Measurements from ENCODE around the gene SPOCK1. TPM values are rescaled to one million over a fixed set of nuclear protein-coding genes. Genes with fewer than 3 reads are reported as not detected.
"Not testable (repeated sequence)": the region's sequence is repeated elsewhere in the genome, so short reads cannot be mapped to it uniquely, and the experiment has no call there.

Gene SPOCK1
- total and polyA plus RNA-seq, 12 donors: 13.7 to 70.3 (median 28.6) TPM

DNA sequence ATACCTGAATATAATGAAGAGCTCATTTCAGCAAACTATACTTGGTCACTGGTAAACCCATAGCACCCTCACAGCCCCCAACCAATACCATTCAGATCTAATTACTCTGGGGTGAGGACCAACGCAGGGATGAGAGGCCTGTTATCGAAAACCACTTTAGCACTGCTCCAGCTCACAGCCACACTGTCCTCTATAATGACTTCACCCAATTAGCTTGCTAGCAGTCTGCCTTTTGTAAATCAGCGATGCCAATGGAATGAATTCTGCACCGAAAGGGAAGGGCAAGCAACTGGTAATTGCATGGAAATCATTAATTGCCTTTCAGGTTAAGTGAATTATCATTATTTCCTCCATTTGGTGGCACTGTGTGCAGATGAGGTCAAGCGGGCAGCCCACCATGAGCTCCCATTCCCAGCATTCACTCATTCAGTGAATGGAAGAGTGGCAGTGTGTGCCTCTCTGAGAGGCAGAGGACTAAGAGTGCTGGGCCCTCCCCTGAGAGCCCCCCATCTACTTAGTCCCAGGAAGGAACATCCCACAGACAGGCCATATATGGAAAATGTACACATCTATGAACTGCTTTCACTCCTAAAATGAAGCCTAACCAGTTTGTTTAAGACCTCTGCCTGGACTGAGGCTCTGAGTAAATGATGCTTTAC is 262.1 kb downstream of the SPOCK1 start:
- no peaks in the 10 kb centered on the region for H3K36me3 ChIP-seq
- H3K27ac ChIP-seq: no peak overlapping the region
- no peaks in the 10 kb centered on the region for H3K27me3 ChIP-seq
- TF ChIP-seq, protein P1, sequence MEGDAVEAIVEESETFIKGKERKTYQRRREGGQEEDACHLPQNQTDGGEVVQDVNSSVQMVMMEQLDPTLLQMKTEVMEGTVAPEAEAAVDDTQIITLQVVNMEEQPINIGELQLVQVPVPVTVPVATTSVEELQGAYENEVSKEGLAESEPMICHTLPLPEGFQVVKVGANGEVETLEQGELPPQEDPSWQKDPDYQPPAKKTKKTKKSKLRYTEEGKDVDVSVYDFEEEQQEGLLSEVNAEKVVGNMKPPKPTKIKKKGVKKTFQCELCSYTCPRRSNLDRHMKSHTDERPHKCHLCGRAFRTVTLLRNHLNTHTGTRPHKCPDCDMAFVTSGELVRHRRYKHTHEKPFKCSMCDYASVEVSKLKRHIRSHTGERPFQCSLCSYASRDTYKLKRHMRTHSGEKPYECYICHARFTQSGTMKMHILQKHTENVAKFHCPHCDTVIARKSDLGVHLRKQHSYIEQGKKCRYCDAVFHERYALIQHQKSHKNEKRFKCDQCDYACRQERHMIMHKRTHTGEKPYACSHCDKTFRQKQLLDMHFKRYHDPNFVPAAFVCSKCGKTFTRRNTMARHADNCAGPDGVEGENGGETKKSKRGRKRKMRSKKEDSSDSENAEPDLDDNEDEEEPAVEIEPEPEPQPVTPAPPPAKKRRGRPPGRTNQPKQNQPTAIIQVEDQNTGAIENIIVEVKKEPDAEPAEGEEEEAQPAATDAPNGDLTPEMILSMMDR (IDR thresholded peaks at IDR 0.05): no peak
- intact Hi-C loops (cut with DNase I): no loop called here
- no peaks in the 10 kb centered on the region for H3K4me1 ChIP-seq
- no peak for DNase-seq
- 90 to 95% methylated on average over 5 of the region's 5 CpGs for WGBS, 2 donors
- no peak overlapping the region for H3K4me3 ChIP-seq
- H3K9me3 ChIP-seq: peaks cover 0 to 14% (median 0%) of the 10 kb centered on the region in 11 donors
- ATAC-seq: no peak

DNA sequence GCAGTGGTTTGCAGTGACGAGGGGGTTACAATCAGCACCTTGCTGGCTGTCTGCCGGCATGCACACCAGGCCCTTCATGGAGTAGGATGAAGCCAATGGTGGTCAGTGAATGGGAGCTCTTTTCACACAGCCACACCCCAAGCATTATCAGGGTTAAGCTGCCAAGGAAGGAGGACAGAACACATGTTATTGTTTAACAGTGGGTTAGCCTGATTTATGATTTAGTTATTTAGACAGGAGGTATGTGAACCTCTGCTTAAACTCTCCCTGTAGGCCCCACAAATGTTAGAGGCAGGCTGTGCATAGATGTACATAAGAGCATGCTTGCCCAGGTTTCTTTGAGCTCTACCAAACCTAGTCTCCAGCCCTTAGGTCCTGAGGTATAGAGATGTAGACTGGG is 262.9 kb downstream of the SPOCK1 start:
- TF ChIP-seq, protein P1 (IDR thresholded peaks at IDR 0.05): no peak
- Histone ChIP-seq H3K36me3 (no peaks in the 10 kb centered on the region), H3K9me3 (peaks cover 0 to 14% (median 0%) of the 10 kb centered on the region in 11 donors), H3K4me3 (no peak overlapping the region), H3K27ac (no peak overlapping the region), H3K27me3 (no peaks in the 10 kb centered on the region), H3K4me1 (no peaks in the 10 kb centered on the region)
- intact Hi-C loops (cut with DNase I): no loop called here
- ATAC-seq (no peak), DNase-seq (no peak)
- WGBS, 2 donors: 40 to 52% methylated on average over 2 of the region's 2 CpGs

DNA sequence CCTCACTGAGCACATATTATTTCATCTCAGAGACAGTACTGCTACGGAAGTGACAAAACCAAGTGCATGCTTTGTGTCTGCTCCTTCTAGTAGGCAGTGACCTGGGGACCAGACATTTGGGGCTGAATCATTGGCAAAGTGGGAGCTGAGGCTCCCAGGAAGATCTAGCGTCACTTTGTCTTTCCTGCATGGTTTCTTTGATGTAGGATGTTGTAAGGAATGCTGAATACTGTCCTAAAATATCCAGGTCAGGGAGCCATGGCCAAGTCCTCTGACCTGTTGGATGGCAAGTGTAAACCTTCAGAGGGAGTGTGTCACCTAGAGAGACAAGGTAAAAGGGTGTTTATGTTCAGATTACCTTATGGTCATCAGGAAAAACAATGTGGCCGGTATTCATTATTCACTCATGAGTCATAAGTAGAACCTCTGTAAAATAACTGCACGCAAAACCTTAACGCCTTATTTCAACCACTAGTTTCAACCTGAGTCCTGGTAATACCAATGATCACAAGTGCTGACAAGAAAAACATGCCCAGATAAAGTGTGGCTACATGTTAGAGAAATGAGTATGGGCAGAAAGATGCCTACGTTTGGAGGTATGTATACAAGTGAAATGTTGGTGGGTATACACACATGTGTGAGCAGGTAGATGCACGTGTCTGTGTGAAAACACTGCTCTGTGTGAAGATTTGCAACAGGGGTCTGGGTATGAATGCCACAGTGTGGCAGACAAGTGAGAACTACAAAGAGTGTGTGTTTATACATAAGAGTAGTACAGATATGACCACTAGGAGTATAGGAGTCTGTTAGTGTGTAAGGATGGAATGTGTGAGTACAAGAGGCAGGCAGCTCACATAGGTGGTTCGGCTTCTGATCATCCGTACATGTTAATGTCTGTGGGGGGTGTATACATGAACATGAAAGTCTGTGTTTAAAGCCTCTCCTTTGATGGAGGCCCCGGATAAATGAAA is 263.9 kb downstream of the SPOCK1 start:
- intact Hi-C loops (cut with DNase I): no loop called here
- peaks cover 0 to 9% (median 0%) of the 10 kb centered on the region in 11 donors for H3K9me3 ChIP-seq
- H3K27ac ChIP-seq: no peak overlapping the region
- H3K36me3 ChIP-seq: no peaks in the 10 kb centered on the region
- no peak for ATAC-seq
- 89 to 90% methylated on average over 10 of the region's 10 CpGs for WGBS, 2 donors
- no peaks in the 10 kb centered on the region for H3K4me1 ChIP-seq
- H3K27me3 ChIP-seq: no peaks in the 10 kb centered on the region
- TF ChIP-seq, protein P1 (IDR thresholded peaks at IDR 0.05): no peak
- no peak for DNase-seq
- no peak overlapping the region for H3K4me3 ChIP-seq

DNA sequence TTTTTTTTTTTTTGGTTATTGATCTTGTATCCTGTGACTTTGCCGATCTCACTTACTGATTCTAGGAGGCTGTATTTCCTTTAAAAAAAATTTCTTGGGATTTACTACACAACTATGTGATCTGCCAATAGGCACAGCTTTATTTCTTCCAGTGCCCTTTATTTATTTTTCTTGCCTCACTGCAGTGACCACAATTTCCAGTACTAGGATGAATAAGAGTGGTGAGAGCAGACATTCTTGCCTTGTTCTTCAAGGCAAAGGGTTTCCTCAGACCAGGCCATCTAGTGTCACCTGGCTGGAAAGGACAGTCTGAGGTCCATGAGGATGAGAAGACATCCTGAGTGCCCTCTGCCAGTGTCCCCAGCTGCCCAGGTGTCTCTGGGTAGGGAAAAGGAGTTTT is 265.4 kb downstream of the SPOCK1 start:
- Histone ChIP-seq H3K4me3 (no peak overlapping the region), H3K27me3 (no peaks in the 10 kb centered on the region), H3K27ac (no peak overlapping the region), H3K4me1 (no peaks in the 10 kb centered on the region), H3K36me3 (no peaks in the 10 kb centered on the region), H3K9me3 (no peaks in the 10 kb centered on the region)
- TF ChIP-seq, protein P1 (IDR thresholded peaks at IDR 0.05): no peak
- no peak for DNase-seq
- no peak for ATAC-seq
- intact Hi-C loops (cut with DNase I): no loop called here
- WGBS, 2 donors: 88 to 100% methylated on average over 1 of the region's 1 CpG

DNA sequence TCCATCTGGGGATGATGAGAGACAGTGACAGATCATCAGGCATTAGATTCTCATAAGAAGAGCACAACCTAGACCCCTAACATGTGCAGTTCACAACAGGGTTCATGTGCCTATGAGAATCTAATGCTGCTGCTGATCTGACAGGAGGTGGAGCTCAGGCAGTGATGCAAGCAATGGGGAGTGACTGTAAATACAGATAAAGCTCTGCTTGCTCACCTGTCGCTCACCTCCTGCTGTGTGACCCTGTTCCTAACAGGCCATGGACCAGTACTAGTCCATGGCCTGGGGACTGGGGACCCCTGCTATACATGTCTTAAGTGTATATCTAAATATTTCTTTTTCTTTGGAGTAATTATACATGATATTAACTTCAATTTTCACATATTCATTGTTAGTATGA is 265.8 kb downstream of the SPOCK1 start:
- 87 to 94% methylated on average over 1 of the region's 1 CpG for WGBS, 2 donors
- ATAC-seq; H3K36me3 ChIP-seq; H3K4me3 ChIP-seq; H3K27me3 ChIP-seq; intact Hi-C loops (cut with DNase I); H3K27ac ChIP-seq; DNase-seq; H3K4me1 ChIP-seq; H3K9me3 ChIP-seq: not testable (repeated sequence)
